CD4-positive, alpha-beta T cell treated with Interleukin-6 for 4 hours (primary cell): Measurements from ENCODE around the gene PRKCH.

Experiments
- DNase-seq: peaks from one replicate; pipeline ENCODE4 v3.0.0-alpha.2; 2020; ENCODE audit warnings: mixed read lengths

Gene PRKCH

GRCh38 chr14:61495809-61496208 lies 174.4 kb downstream of the PRKCH start:
- DNase-seq, result no peak

- DNase-seq, result no peak
These were observed 176.9 kb downstream of the PRKCH start for GRCh38 chr14:61498303-61498702.

GRCh38 chr14:61498811-61499210 lies 177.4 kb downstream of the PRKCH start:
- DNase-seq, result no peak

- no peak for DNase-seq
These were observed 178.6 kb downstream of the PRKCH start for GRCh38 chr14:61499991-61500390.

GRCh38 chr14:61501714-61502458 lies 180.5 kb downstream of the PRKCH start:
- no peak for DNase-seq

GRCh38 chr14:61502459-61503093 lies 181.2 kb downstream of the PRKCH start:
- peak; percentile 39 for DNase-seq

- DNase-seq, result peak; percentile 77
These were observed 181.9 kb downstream of the PRKCH start for GRCh38 chr14:61503167-61503801.

GRCh38 chr14:61504901-61505300 lies 183.5 kb downstream of the PRKCH start:
- peak; percentile 18 for DNase-seq

- DNase-seq, result no peak
These were observed 184.7 kb downstream of the PRKCH start for GRCh38 chr14:61505815-61506809.

GRCh38 chr14:61508526-61508925 lies 187.1 kb downstream of the PRKCH start:
- DNase-seq, result no peak

GRCh38 chr14:61510736-61511557 lies 189.6 kb downstream of the PRKCH start:
- DNase-seq, result peak; percentile 28

GRCh38 chr14:61511558-61511948 lies 190.2 kb downstream of the PRKCH start:
- DNase-seq, result peak; percentile 68

- no peak for DNase-seq
These were observed 190.9 kb downstream of the PRKCH start for GRCh38 chr14:61512026-61512834.

GRCh38 chr14:61513986-61514830 lies 192.8 kb downstream of the PRKCH start:
- no peak for DNase-seq

GRCh38 chr14:61514927-61515326 lies 193.5 kb downstream of the PRKCH start:
- no peak for DNase-seq

- DNase-seq, result no peak
These were observed 194.2 kb downstream of the PRKCH start for GRCh38 chr14:61515436-61516117.

- DNase-seq, result no peak
These were observed 194.9 kb downstream of the PRKCH start for GRCh38 chr14:61516118-61516743.

- DNase-seq, result no peak
These were observed 195.7 kb downstream of the PRKCH start for GRCh38 chr14:61516964-61517653.
